ENCODE measurements around the gene PDE10A.

DNA sequence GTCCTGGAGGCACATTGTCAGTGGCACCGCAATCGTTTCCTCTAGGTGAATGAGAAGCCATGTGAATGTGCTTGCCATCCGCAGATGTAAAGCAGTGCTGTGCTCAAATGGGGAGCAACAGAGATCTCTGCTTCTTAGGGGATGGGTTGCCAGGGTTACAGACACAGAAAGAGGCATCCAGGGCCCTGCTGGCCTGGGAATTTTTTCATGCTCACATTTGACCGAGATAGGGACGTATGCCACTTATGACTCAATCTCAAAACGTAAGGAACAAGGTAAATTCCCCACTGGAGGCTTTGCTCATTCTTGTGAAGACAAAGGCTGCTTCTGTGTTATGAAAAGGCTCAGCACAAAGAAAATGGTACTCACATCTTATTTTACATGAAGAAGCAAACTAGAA lies 364.6 kb downstream of the PDE10A start:
- no peak for TF ChIP-seq NR1H2 (CRISPR knock-in tag; IDR thresholded peaks at IDR 0.05; ENCODE audit: borderline replicate concordance, low read depth)
- no peak for TF ChIP-seq SMARCE1 (IDR thresholded peaks at IDR 0.05; ENCODE audit: borderline replicate concordance)
- TF ChIP-seq GTF2F1 (IDR thresholded peaks at IDR 0.05; ENCODE audit: low read length), result no peak
- no peak for TF ChIP-seq MED1 (CRISPR knock-in tag; IDR thresholded peaks at IDR 0.05)
- no peak for TF ChIP-seq ETV6 (CRISPR knock-in tag; conservative IDR thresholded peaks at IDR 0.05)
- TF ChIP-seq GATAD2A (CRISPR knock-in tag; IDR thresholded peaks at IDR 0.05), result no peak
- no peak for TF ChIP-seq THAP7 (CRISPR knock-in tag; IDR thresholded peaks at IDR 0.05)
- TF ChIP-seq POLR2A (IDR thresholded peaks at IDR 0.05; ENCODE audit: insufficient read depth in 1 of 2, low read depth in 2 of 2, low read length in 2 of 2), result no peak

All from HepG2 (cell line).